ENCODE results near the gene ARMC2.

- TF ChIP-seq CTCF (IDR thresholded peaks at IDR 0.05) (no peak), USF2 (IDR thresholded peaks at IDR 0.05) (no peak), REST (IDR thresholded peaks at IDR 0.05) (no peak), ESRRA (IDR thresholded peaks at IDR 0.05; ENCODE audit: borderline replicate concordance, low read length) (no peak), RFX5 (IDR thresholded peaks at IDR 0.05) (no peak), ELK1 (IDR thresholded peaks at IDR 0.05; ENCODE audit: low read depth, low read length) (no peak), TP53 (CRISPR knock-in tag; IDR thresholded peaks at IDR 0.05) (no peak), KDM5A (IDR thresholded peaks at IDR 0.05) (no peak), PBX3 (IDR thresholded peaks at IDR 0.05) (no peak), MYC (IDR thresholded peaks at IDR 0.05; ENCODE audit: borderline replicate concordance, low read length) (no peak), CEBPB (IDR thresholded peaks at IDR 0.05) (no peak)
Observed at GRCh38 chr6:108874470-108875160, 26.4 kb downstream of the ARMC2 start.
